HG02798 (cell line): Measurements from ENCODE around the gene RTCB.

Source experiments
- ATAC-seq: cut with Tn5 transposase; IDR thresholded peaks from one replicate; pipeline ENCODE4 v1.9.1; 2021; ENCODE audit warnings: mild to moderate bottlenecking; ENCODE audit not compliant: unreplicated experiment, poor library complexity

Gene RTCB

DNA sequence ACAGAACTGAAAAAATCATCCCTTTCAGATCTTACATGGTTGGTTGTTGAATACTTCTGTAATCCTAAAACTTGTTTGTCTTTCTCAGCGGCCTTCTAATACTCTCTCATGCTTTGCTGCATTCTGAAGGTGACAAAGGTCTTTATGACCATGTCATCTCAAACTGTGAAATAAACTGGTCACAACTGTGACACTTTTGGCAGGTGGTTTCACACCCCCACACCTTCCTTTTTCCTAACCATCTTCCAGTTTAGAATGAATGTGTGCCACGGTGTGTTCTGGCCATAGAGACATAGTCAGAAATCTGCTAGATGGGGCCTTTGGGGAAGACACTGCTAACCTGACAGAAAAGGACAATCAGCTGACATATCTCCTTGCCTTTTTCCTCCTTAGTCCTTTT is 69.1 kb downstream of the RTCB start:
- ATAC-seq, result no peak

DNA sequence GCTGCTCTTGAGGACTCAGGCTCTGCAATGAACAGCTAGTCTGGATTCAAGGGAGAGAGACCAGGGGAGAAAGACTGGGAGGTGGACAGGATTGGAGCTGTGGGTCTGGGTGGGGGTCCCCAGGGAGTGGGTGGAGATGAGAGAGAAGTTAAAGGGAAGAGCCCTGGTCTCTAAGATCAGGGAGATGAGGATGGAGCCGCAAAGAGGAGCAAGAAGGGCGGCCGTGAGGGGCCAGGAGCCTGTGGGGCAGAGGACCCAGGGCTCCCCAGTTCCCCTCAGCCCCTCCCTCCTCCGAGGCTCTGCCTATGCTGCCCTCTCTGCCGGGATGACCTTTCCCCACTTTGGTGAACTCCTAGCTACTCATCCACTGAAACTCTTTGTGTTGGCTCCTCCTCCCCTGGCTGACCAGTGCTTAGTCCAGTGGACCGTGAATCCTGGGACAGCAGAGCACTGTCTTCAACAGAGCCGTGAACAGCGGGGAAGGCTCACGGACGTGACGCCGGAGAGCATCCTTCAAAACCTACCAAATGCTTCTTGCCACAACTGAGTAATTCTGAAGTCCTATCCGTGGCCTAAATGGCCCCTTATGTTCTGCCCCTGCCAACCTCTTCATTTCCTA is 70.8 kb downstream of the RTCB start:
- ATAC-seq, result no peak

- ATAC-seq, result no peak
Measured at GRCh38 chr22:32340411-32340810, 71.6 kb downstream of the RTCB start.

DNA sequence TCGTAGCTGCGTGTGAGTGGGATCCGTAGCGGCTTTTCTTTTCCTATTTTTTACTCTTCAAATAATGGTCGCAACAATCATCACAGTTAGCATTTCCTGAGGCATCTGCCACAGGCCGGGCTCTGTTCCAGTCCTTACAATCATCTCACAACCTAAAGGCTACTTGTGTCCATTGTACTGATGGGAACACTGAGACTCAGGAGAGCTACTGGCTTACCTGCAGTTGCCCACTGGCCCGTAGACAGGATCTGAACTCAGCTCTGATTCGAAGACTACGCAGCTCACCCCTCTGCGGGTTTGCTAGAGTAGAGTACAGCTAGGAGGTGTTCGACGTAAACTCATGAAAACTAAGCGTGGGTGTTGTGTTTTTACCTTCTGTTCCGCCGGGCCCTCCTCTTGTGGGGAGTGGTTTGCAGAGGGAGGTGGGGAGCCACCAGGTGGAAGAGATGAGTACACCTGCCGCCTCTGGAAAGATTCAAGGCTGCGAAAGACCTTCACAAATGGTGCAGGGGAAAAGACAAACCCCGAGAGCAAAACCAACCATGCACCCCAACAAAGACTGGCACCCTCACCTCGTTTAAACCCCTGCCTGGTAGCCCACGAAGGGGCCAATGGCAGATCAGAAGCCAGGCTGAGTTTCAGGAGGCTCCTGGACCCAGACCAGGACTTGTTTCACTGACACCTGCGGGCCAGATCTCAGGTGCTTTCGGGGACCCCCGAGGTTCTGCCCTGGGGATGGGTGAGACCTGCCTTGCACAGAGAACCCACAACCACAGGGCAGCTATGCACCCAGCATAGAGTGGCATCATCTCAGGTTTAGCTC is 72.6 kb downstream of the RTCB start:
- ATAC-seq, result no peak

- ATAC-seq, result no peak
Measured at GRCh38 chr22:32338757-32339156, 73.3 kb downstream of the RTCB start.
